ENCODE results near the gene GAST.

DNA sequence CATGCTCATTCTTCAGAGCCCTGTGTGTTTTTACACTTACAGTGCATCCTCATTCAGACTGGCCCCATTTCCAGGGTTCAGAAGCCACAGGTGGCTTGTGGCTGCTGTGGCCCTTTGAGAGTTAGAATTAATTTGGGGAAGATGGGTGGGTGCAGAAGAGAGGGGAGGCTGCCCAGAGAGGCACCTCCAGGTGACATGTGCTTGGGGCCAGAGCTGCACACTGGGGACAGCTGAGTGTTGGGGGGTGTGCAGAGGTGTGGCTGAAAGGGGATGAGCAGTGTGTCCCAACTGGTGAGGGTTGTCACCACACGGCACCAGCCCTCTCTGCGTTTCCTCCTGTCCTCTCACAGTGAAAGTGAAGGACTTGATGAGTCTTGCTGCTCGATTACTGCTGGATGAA lies 30.4 kb upstream of the GAST start:
- TF ChIP-seq CTCF (IDR thresholded peaks at IDR 0.05; ENCODE audit: low read length) = no peak
- no peak for TF ChIP-seq EZH2 (IDR thresholded peaks at IDR 0.05; ENCODE audit: borderline replicate concordance, low read length)

Measured in OCI-LY1 (cell line).